SK-N-SH (cell line): ENCODE data around the gene SLC39A13. TPM values are rescaled to one million over a fixed set of nuclear protein-coding genes. Genes with fewer than 3 reads are reported as not detected.

ENCODE experiments used
- CTCF ChIA-PET: fragments of 300-600, 350-600 bp; formaldehyde crosslinking; extraction: SDS; loops from one replicate; lab custom pipeline; 2021; lab: Yijun Ruan, JAX
- POLR2A ChIA-PET: fragments of 350-600 bp; sonication (Branson Sonifier 250); formaldehyde crosslinking; extraction: SDS; loops from one replicate; lab custom pipeline; 2020; ENCODE audit warnings: antibody characterized with exemption, inconsistent platforms; lab: Yijun Ruan, JAX
- DNase-seq: peaks from one replicate; pipeline ENCODE4 v3.0.0; 2012
- H2AFZ ChIP-seq: fragments of 200-600 bp; sonication (generic); 2 replicates; pipeline ENCODE4 v1.8.1; 2016; ENCODE audit warnings: antibody characterized with exemption, mild to moderate bottlenecking, low read depth
- H3F3A ChIP-seq: fragments of 200-600 bp; sonication (generic); replicated peaks from 2 replicates; pipeline ENCODE3; 2016; ENCODE audit warnings: antibody characterized with exemption, mild to moderate bottlenecking; ENCODE audit not compliant: insufficient read depth
- H3K27ac ChIP-seq, 2 experiments: fragments of 200-500 bp in 1 of 2; fragments of 200-600 bp in 1 of 2; sonication (Bioruptor generic) in 1 of 2; sonication (generic), shearing (Covaris generic) in 1 of 2; 2 replicates each; pipeline versions ENCODE4 v1.5.1 to v1.6.1; 2014 to 2016; ENCODE audit warnings: low read depth in 2 of 2, inconsistent platforms in 1 of 2, low read length in 1 of 2, mild to moderate bottlenecking in 1 of 2, mixed read lengths in 1 of 2
- H3K27me3 ChIP-seq: fragments of 200-600 bp; sonication (generic), shearing (Covaris generic); 2 replicates; pipeline ENCODE4 v1.6.1; 2016; ENCODE audit warnings: mixed run types; ENCODE audit not compliant: insufficient read depth
- H3K36me3 ChIP-seq, 2 experiments: fragments of 200-500 bp in 1 of 2; fragments of 200-600 bp in 1 of 2; sonication (Bioruptor generic) in 1 of 2; sonication (generic) in 1 of 2; replicated peaks in 1 of 2; 2 replicates each; pipeline versions ENCODE3 to v1.5.1; 2014 to 2016; ENCODE audit warnings: low read length in 1 of 2, mild to moderate bottlenecking in 1 of 2; ENCODE audit not compliant: insufficient read depth in 2 of 2, control insufficient read depth in 1 of 2
- H3K4me1 ChIP-seq, 2 experiments: fragments of 200-500 bp in 1 of 2; fragments of 200-600 bp in 1 of 2; sonication (Bioruptor generic) in 1 of 2; sonication (generic), shearing (Covaris generic) in 1 of 2; 2 replicates each; pipeline versions ENCODE4 v1.5.1 to v1.6.1; 2014 to 2016; ENCODE audit warnings: low read depth in 1 of 2, low read length in 1 of 2, mixed run types in 1 of 2; ENCODE audit not compliant: insufficient read depth in 2 of 2, control insufficient read depth in 1 of 2
- H3K4me2 ChIP-seq: fragments of 200-600 bp; sonication (generic), shearing (Covaris generic); 2 replicates; pipeline ENCODE4 v1.6.1; 2017; ENCODE audit warnings: mixed run types
- H3K4me3 ChIP-seq, 2 experiments: fragments of 200-500 bp in 1 of 2; fragments of 200-600 bp in 1 of 2; sonication (Bioruptor generic) in 1 of 2; sonication (generic), shearing (Covaris generic) in 1 of 2; 2 replicates each; pipeline versions ENCODE4 v1.5.1 to v1.8.1; 2014 to 2016; ENCODE audit warnings: low read depth in 2 of 2, inconsistent platforms in 1 of 2, low read length in 1 of 2, mild to moderate bottlenecking in 1 of 2, mixed read lengths in 1 of 2, moderate library complexity in 1 of 2
- H3K79me2 ChIP-seq: fragments of 200-600 bp; sonication (generic); 2 replicates; pipeline ENCODE4 v1.8.1; 2017; ENCODE audit warnings: mild to moderate bottlenecking; ENCODE audit not compliant: insufficient read depth
- H3K9ac ChIP-seq: fragments of 200-600 bp; sonication (generic); 2 replicates; pipeline ENCODE4 v1.6.1; 2017; ENCODE audit warnings: mixed run types
- H3K9me2 ChIP-seq: fragments of 200-600 bp; sonication (generic); 2 replicates; pipeline ENCODE4 v1.6.1; 2017; ENCODE audit warnings: mixed run types
- H3K9me3 ChIP-seq: fragments of 200-600 bp; sonication (generic); 2 replicates; pipeline ENCODE4 v1.6.1; 2017; ENCODE audit warnings: mixed run types, mild to moderate bottlenecking, moderate library complexity
- H4K20me1 ChIP-seq: fragments of 200-600 bp; sonication (generic); 2 replicates; pipeline ENCODE4 v1.6.1; 2017; ENCODE audit warnings: mild to moderate bottlenecking, mixed run types; ENCODE audit not compliant: insufficient read depth
- CHD2 ChIP-seq: fragments of 150-350 bp; IDR thresholded peaks from 2 replicates; pipeline ENCODE4 v1.6.1; 2018; ENCODE audit warnings: low read length; ENCODE audit not compliant: partially characterized antibody
- ELF1 ChIP-seq: IDR thresholded peaks from 2 replicates; pipeline ENCODE4 v1.4.0; 2012
- EP300 ChIP-seq, 2 experiments: IDR thresholded peaks; 2 replicates each; pipeline versions ENCODE4 v1.4.0 to v1.6.1; 2012; ENCODE audit warnings: borderline replicate concordance in 1 of 2, low read depth in 1 of 2, low read length in 1 of 2
- FOSL2 ChIP-seq: IDR thresholded peaks from 2 replicates; pipeline ENCODE4 v1.4.0; 2012; ENCODE audit warnings: low read depth, mild to moderate bottlenecking, moderate library complexity, borderline replicate concordance
- FOXJ3 ChIP-seq: sonication (generic); formaldehyde crosslinking; IDR thresholded peaks from 2 replicates; pipeline ENCODE4 v1.5.1; 2020; ENCODE audit warnings: mild to moderate bottlenecking, missing genetic modification reagents
- JUND ChIP-seq: IDR thresholded peaks from 2 replicates; pipeline ENCODE4 v1.4.0; 2012
- NFIC ChIP-seq: IDR thresholded peaks from 2 replicates; pipeline ENCODE4 v1.4.0; 2012; ENCODE audit warnings: borderline replicate concordance
- RAD21 ChIP-seq: IDR thresholded peaks from 2 replicates; pipeline ENCODE4 v1.6.1; 2012; ENCODE audit warnings: mild to moderate bottlenecking, low read length
- RCOR1 ChIP-seq: fragments of 150-350 bp; IDR thresholded peaks from 2 replicates; pipeline ENCODE4 v1.6.1; 2017; ENCODE audit warnings: antibody characterized with exemption, low read length
- RXRA ChIP-seq: IDR thresholded peaks from 2 replicates; pipeline ENCODE4 v1.4.0; 2012; ENCODE audit warnings: low read depth, mild to moderate bottlenecking, borderline replicate concordance
- SIN3A ChIP-seq: IDR thresholded peaks from 2 replicates; pipeline ENCODE4 v1.6.1; 2012; ENCODE audit warnings: low read depth, mild to moderate bottlenecking, low read length, moderate library complexity, borderline replicate concordance
- TAF1 ChIP-seq: IDR thresholded peaks from 2 replicates; pipeline ENCODE4 v1.6.1; 2012; ENCODE audit warnings: low read depth, mild to moderate bottlenecking, low read length, moderate library complexity, borderline replicate concordance
- TCF12 ChIP-seq: IDR thresholded peaks from 2 replicates; pipeline ENCODE4 v1.4.0; 2012
- TEAD4 ChIP-seq: IDR thresholded peaks from 2 replicates; pipeline ENCODE4 v1.4.0; 2012; ENCODE audit warnings: mild to moderate bottlenecking, borderline replicate concordance; ENCODE audit not compliant: insufficient read depth
- WGBS: methylation state at CpG from one replicate; pipeline ENCODE4 v1.1.6; 2017; ENCODE audit warnings: low lambda C conversion rate; 5-methylcytosine and 5-hydroxymethylcytosine counted together
- polyA plus RNA-seq, 3 experiments: library from polyadenylated mRNA; depleted of rRNA; stranded (reverse); fragments of >200 nt; gene quantifications; 2 replicates each; pipeline ENCODE4 v1.2.3, GENCODE V29; 2012
- TF ChIP-seq, protein P1 (sequence below): IDR thresholded peaks from 2 replicates; pipeline ENCODE4 v1.4.0; 2012; ENCODE audit warnings: low read depth
- TF ChIP-seq, protein P2 (sequence below): IDR thresholded peaks from 2 replicates; pipeline ENCODE4 v1.6.1; 2012; ENCODE audit warnings: mild to moderate bottlenecking, low read depth, low read length, moderate library complexity
- TF ChIP-seq, protein P3 (sequence below): IDR thresholded peaks from 2 replicates; pipeline ENCODE4 v1.4.0; 2012; ENCODE audit warnings: low read depth, borderline replicate concordance
- TF ChIP-seq, protein P4 (sequence below): IDR thresholded peaks from 2 replicates; pipeline ENCODE4; 2012
- TF ChIP-seq, protein P5 (sequence below): fragments of 200-600 bp; sonication (generic); IDR thresholded peaks from 2 replicates; pipeline ENCODE4 v1.6.1; 2017; ENCODE audit warnings: antibody characterized with exemption, mild to moderate bottlenecking, moderate library complexity

Gene SLC39A13
- polyA plus RNA-seq, 1 of the 3 experiments (the other 2 are of a cell fraction): 65.5 TPM

DNA sequence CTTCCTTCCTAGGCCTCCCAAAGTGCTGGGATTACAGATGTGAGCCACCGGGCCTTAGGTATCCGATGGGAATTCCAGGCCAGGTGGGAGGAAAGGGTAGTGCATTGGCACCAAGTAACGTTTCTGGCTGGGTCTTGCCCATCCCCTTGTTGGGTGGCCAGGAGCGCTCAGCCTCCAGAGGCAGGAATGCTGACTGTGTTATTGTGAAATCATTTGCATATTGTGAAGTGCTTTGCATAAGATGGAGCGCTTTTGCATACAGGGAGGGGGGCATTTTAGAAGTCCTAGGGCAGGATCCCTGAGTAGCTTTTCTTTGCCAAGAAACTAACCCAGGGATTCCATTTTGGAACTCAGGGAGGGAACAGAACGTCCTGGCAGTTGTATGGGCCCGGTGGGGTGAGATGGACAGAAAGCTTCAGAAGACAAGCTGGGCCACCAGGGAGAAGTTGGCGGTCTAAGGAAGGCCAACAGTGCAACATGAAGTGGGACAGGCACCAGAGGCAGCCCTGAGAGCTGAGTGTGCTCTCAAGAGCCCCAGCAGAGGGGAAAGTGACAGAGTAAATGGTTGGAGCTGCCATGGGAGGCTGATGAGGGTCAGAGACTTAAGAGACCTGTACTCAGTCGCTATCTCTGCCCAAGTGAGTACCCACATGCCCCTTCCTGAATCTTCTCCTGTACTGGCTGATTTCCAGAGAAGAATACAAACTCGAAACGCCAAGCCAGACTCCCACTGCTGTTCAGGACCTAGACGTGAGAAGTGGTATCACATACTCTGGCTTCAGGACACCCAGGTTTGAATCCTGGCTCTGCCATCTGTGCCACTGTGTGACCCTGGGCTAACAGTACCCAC lies 1.3 kb upstream of the SLC39A13 start:
- ChIA-PET CTCF (interaction anchor here (0.6 to 20.7 kb wide), 11 partner anchors 8 to 228 kb away, joined by 3 to 239 read pairs (median 4); partner anchors contain the start of genes PSMC3 and SPI1), POLR2A (no interaction called here)
- Histone ChIP-seq H3K9me3 (no peaks in the 10 kb centered on the region), H3F3A (peaks cover 10% of the 10 kb centered on the region), H3K9ac (peak overlapping the region; percentile 83), H3K4me3 (peak overlapping the region; percentile 60 to 66), H3K4me1 (peaks cover 21 to 36% of the 10 kb centered on the region in 2 experiments; a peak in 2 of 4 replicates), H3K27me3 (no peaks in the 10 kb centered on the region), H3K4me2 (peak overlapping the region; percentile 93), H3K27ac (peak overlapping the region; percentile 89 to 95), H3K79me2 (peaks cover 34% of the 10 kb centered on the region), H4K20me1 (no peaks in the 10 kb centered on the region), H3K9me2 (no peaks in the 10 kb centered on the region), H2AFZ (peak overlapping the region; percentile 44), H3K36me3 (peaks cover 12 to 14% of the 10 kb centered on the region in 2 experiments)
- TF ChIP-seq SIN3A (no peak), RCOR1 (no peak), NFIC (no peak), ELF1 (no peak), CHD2 (no peak), FOSL2 (no peak), JUND (no peak), RAD21 (no peak), TAF1 (no peak), TEAD4 (no peak), FOXJ3 (no peak), RXRA (no peak), EP300 (IDR thresholded peaks at IDR 0.05; ENCODE audit: borderline replicate concordance in 1 of 2, low read depth in 1 of 2, low read length in 1 of 2) (no peak), TCF12 (no peak)
- TF ChIP-seq, protein P1, sequence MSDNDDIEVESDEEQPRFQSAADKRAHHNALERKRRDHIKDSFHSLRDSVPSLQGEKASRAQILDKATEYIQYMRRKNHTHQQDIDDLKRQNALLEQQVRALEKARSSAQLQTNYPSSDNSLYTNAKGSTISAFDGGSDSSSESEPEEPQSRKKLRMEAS: no peak
- TF ChIP-seq, protein P2, sequence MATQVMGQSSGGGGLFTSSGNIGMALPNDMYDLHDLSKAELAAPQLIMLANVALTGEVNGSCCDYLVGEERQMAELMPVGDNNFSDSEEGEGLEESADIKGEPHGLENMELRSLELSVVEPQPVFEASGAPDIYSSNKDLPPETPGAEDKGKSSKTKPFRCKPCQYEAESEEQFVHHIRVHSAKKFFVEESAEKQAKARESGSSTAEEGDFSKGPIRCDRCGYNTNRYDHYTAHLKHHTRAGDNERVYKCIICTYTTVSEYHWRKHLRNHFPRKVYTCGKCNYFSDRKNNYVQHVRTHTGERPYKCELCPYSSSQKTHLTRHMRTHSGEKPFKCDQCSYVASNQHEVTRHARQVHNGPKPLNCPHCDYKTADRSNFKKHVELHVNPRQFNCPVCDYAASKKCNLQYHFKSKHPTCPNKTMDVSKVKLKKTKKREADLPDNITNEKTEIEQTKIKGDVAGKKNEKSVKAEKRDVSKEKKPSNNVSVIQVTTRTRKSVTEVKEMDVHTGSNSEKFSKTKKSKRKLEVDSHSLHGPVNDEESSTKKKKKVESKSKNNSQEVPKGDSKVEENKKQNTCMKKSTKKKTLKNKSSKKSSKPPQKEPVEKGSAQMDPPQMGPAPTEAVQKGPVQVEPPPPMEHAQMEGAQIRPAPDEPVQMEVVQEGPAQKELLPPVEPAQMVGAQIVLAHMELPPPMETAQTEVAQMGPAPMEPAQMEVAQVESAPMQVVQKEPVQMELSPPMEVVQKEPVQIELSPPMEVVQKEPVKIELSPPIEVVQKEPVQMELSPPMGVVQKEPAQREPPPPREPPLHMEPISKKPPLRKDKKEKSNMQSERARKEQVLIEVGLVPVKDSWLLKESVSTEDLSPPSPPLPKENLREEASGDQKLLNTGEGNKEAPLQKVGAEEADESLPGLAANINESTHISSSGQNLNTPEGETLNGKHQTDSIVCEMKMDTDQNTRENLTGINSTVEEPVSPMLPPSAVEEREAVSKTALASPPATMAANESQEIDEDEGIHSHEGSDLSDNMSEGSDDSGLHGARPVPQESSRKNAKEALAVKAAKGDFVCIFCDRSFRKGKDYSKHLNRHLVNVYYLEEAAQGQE: no peak
- TF ChIP-seq, protein P3, sequence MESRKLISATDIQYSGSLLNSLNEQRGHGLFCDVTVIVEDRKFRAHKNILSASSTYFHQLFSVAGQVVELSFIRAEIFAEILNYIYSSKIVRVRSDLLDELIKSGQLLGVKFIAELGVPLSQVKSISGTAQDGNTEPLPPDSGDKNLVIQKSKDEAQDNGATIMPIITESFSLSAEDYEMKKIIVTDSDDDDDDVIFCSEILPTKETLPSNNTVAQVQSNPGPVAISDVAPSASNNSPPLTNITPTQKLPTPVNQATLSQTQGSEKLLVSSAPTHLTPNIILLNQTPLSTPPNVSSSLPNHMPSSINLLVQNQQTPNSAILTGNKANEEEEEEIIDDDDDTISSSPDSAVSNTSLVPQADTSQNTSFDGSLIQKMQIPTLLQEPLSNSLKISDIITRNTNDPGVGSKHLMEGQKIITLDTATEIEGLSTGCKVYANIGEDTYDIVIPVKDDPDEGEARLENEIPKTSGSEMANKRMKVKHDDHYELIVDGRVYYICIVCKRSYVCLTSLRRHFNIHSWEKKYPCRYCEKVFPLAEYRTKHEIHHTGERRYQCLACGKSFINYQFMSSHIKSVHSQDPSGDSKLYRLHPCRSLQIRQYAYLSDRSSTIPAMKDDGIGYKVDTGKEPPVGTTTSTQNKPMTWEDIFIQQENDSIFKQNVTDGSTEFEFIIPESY: no peak
- TF ChIP-seq, protein P4, sequence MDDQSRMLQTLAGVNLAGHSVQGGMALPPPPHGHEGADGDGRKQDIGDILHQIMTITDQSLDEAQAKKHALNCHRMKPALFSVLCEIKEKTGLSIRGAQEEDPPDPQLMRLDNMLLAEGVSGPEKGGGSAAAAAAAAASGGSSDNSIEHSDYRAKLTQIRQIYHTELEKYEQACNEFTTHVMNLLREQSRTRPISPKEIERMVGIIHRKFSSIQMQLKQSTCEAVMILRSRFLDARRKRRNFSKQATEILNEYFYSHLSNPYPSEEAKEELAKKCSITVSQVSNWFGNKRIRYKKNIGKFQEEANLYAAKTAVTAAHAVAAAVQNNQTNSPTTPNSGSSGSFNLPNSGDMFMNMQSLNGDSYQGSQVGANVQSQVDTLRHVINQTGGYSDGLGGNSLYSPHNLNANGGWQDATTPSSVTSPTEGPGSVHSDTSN: no peak
- TF ChIP-seq, protein P5, sequence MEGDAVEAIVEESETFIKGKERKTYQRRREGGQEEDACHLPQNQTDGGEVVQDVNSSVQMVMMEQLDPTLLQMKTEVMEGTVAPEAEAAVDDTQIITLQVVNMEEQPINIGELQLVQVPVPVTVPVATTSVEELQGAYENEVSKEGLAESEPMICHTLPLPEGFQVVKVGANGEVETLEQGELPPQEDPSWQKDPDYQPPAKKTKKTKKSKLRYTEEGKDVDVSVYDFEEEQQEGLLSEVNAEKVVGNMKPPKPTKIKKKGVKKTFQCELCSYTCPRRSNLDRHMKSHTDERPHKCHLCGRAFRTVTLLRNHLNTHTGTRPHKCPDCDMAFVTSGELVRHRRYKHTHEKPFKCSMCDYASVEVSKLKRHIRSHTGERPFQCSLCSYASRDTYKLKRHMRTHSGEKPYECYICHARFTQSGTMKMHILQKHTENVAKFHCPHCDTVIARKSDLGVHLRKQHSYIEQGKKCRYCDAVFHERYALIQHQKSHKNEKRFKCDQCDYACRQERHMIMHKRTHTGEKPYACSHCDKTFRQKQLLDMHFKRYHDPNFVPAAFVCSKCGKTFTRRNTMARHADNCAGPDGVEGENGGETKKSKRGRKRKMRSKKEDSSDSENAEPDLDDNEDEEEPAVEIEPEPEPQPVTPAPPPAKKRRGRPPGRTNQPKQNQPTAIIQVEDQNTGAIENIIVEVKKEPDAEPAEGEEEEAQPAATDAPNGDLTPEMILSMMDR: no peak
- WGBS: 86% methylated on average over 12 of the region's 12 CpGs
- DNase-seq: no peak
